Osteocyte (in vitro differentiated cells): ENCODE measurements around the gene RNASE4. TPM values are rescaled to one million over a fixed set of nuclear protein-coding genes. Genes with fewer than 3 reads are reported as not detected.
"Not testable (repeated sequence)": the region's sequence is repeated elsewhere in the genome, so short reads cannot be mapped to it uniquely, and the experiment has no call there.

ENCODE experiments used
- DNase-seq: peaks from one replicate; pipeline ENCODE4 v3.0.0; 2021; ENCODE audit warnings: mixed read lengths; ENCODE audit not compliant: unreplicated experiment; ENCODE audit errors: extremely low spot score
- H3K27ac Mint-ChIP-seq: one replicate; pipeline ENCODE4 v1.8.0; 2021; ENCODE audit warnings: mild to moderate bottlenecking, mixed read lengths; ENCODE audit not compliant: unreplicated experiment
- H3K27me3 Mint-ChIP-seq: one replicate; pipeline ENCODE4 v1.8.0; 2021; ENCODE audit warnings: mixed read lengths; ENCODE audit not compliant: unreplicated experiment
- H3K36me3 Mint-ChIP-seq: one replicate; pipeline ENCODE4 v1.8.0; 2021; ENCODE audit warnings: mixed read lengths; ENCODE audit not compliant: unreplicated experiment
- H3K4me1 Mint-ChIP-seq: one replicate; pipeline ENCODE4 v1.8.0; 2021; ENCODE audit warnings: mixed read lengths; ENCODE audit not compliant: unreplicated experiment
- H3K4me3 Mint-ChIP-seq: one replicate; pipeline ENCODE4 v1.8.0; 2021; ENCODE audit warnings: mild to moderate bottlenecking, moderate library complexity, mixed read lengths; ENCODE audit not compliant: unreplicated experiment
- H3K9me3 Mint-ChIP-seq: one replicate; pipeline ENCODE4 v1.8.0; 2021; ENCODE audit warnings: mixed read lengths; ENCODE audit not compliant: unreplicated experiment
- CTCF ChIP-seq: fragments of 200-600 bp; sonication (generic); IDR thresholded peaks from 2 replicates; pipeline ENCODE4 v1.5.0; 2021; ENCODE audit warnings: antibody characterized with exemption, mild to moderate bottlenecking, moderate library complexity
- total RNA-seq: library from RNA; stranded (reverse); gene quantifications from 2 replicates; pipeline ENCODE4 v1.2.1, GENCODE V29; 2021

Gene RNASE4
- total RNA-seq, 1 donor from 2014 or later = 17.8 TPM

DNA sequence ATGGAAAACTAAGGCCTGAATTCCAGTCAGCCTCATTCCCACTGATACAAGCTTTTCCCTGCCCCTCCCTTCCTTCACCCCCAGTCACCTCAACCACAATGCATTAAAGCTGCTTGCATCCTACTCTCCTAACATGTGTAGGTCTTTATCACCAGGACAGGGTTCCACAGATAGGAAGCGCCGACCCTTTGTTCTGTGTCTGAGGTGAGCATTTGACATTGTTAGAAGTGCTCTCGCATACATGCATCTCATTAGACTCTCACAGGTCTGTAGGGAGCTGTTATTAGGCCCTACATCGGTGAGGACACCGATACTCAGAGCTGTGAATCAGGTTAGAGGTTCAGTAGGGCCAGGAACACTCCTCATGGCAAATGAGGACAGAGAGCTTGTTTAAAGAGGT lies 48.1 kb downstream of the RNASE4 start:
- no peak for TF ChIP-seq CTCF
- DNase-seq = no peak
- Mint-ChIP-seq H3K36me3 (no peaks in the 10 kb centered on the region), H3K4me3 (no peak overlapping the region), H3K27me3 (peaks cover 2% of the 10 kb centered on the region), H3K4me1 (no peaks in the 10 kb centered on the region), H3K27ac (no peak overlapping the region), H3K9me3 (no peaks in the 10 kb centered on the region)

DNA sequence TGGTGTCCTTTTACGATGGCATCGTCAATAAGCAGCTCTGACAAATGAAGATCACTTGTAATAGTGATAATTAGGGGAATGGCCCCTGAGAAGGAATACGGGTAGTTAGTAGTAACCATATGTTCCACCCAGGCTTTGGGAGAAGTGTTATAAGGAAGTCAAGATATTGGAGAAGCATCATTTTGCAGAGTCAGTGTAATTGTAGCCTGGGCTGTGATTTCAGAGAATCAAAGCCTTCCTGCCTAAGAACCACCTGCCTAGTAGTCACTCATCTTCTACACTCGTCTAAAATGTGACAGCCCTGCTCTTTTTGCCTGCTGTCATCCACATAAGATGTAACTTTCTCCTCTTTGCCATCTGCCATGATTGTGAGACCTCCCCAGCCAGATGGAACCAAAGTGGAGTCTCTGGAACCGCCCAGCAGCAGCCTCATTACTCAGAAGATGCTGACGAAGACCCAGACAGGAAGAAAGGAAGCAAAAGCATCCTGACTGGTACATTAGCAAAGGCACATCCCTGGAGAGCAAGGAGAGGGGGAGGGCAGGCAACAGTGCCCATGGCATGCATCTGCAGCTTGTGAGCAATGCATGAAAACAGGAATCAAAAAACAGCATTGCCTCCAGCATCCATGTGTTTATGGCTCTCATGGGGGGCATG lies 48.7 kb downstream of the RNASE4 start:
- Mint-ChIP-seq H3K27me3 (peaks cover 2% of the 10 kb centered on the region), H3K27ac (no peak overlapping the region), H3K9me3 (no peaks in the 10 kb centered on the region), H3K4me1 (no peaks in the 10 kb centered on the region), H3K36me3 (no peaks in the 10 kb centered on the region), H3K4me3 (no peak overlapping the region)
- DNase-seq = no peak
- no peak for TF ChIP-seq CTCF

GRCh38 chr14:20733684-20734429 lies 49.5 kb downstream of the RNASE4 start:
- Mint-ChIP-seq H3K27ac (no peak overlapping the region), H3K9me3 (no peaks in the 10 kb centered on the region), H3K36me3 (no peaks in the 10 kb centered on the region), H3K27me3 (no peaks in the 10 kb centered on the region), H3K4me3 (no peak overlapping the region), H3K4me1 (no peaks in the 10 kb centered on the region)
- TF ChIP-seq CTCF = no peak
- no peak for DNase-seq

GRCh38 chr14:20734430-20734806 lies 50.1 kb downstream of the RNASE4 start:
- H3K36me3 Mint-ChIP-seq = no peaks in the 10 kb centered on the region
- DNase-seq = no peak
- no peak for TF ChIP-seq CTCF
- no peaks in the 10 kb centered on the region for H3K4me1 Mint-ChIP-seq
- H3K9me3 Mint-ChIP-seq = no peaks in the 10 kb centered on the region
- H3K27me3 Mint-ChIP-seq = no peaks in the 10 kb centered on the region
- H3K27ac Mint-ChIP-seq = no peak overlapping the region
- no peak overlapping the region for H3K4me3 Mint-ChIP-seq

DNA sequence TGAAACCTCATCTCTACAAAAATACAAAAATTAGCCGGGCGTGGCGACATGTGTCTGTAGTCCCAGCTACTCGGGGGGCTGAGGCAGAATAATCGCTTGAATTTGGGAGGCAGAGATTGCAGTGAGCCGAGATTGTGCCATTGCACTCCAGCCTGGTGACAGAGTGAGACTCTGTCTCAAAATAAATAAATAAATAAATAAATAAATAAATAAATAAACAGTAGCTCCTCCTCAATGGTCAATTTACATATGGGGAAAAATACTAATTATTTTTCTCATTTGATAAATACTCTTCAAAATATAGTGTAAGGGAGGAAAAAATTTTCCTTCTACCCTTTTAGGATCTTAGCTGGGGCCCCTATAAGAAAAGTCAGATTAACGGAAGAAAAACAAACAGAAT lies 53.9 kb downstream of the RNASE4 start:
- H3K9me3 Mint-ChIP-seq, H3K4me3 Mint-ChIP-seq, DNase-seq, H3K27ac Mint-ChIP-seq, H3K4me1 Mint-ChIP-seq, H3K27me3 Mint-ChIP-seq, H3K36me3 Mint-ChIP-seq: not testable (repeated sequence)
